ENCODE results near the gene XPNPEP2.
A peak's percentile ranks its signal among the peaks of the same experiment; 100 is the strongest.

Gene XPNPEP2

GRCh38 chrX:129748305-129748704 is 9.5 kb downstream of the XPNPEP2 start:
- DNase-seq (ENCODE audit: low read depth in 4 of 4, low spot score in 1 of 4) = no peak

- no peak for DNase-seq (ENCODE audit: low read depth in 4 of 4, low spot score in 1 of 4)
Measured at GRCh38 chrX:129749069-129749468, 10.3 kb downstream of the XPNPEP2 start.

- no peak for DNase-seq (ENCODE audit: low read depth in 4 of 4, low spot score in 1 of 4)
Measured at GRCh38 chrX:129750971-129751370, 12.2 kb downstream of the XPNPEP2 start.

- DNase-seq (ENCODE audit: low read depth in 4 of 4, low spot score in 1 of 4) = no peak
Measured at GRCh38 chrX:129754056-129755024, 15.6 kb downstream of the XPNPEP2 start.

- DNase-seq (ENCODE audit: low read depth in 4 of 4, low spot score in 1 of 4) = no peak
Measured at GRCh38 chrX:129755779-129756650, 17.2 kb downstream of the XPNPEP2 start.

- no peak for DNase-seq (ENCODE audit: low read depth in 4 of 4, low spot score in 1 of 4)
Measured at GRCh38 chrX:129759576-129760061, 20.8 kb downstream of the XPNPEP2 start.

GRCh38 chrX:129760155-129760554 is 21.4 kb downstream of the XPNPEP2 start:
- DNase-seq (ENCODE audit: low read depth in 4 of 4, low spot score in 1 of 4) = no peak

- DNase-seq (ENCODE audit: low read depth in 4 of 4, low spot score in 1 of 4) = no peak
Measured at GRCh38 chrX:129760981-129761380, 22.2 kb downstream of the XPNPEP2 start.

- DNase-seq (ENCODE audit: low read depth in 4 of 4, low spot score in 1 of 4) = no peak
Measured at GRCh38 chrX:129761596-129761995, 22.8 kb downstream of the XPNPEP2 start.

GRCh38 chrX:129762448-129762847 is 23.7 kb downstream of the XPNPEP2 start:
- DNase-seq (ENCODE audit: low read depth in 4 of 4, low spot score in 1 of 4) = no peak

- DNase-seq (ENCODE audit: low read depth in 4 of 4, low spot score in 1 of 4) = no peak
Measured at GRCh38 chrX:129763666-129764065, 24.9 kb downstream of the XPNPEP2 start.

GRCh38 chrX:129768186-129768585 is 29.4 kb downstream of the XPNPEP2 start:
- DNase-seq (ENCODE audit: low read depth in 4 of 4, low spot score in 1 of 4) = no peak

GRCh38 chrX:129768586-129769466 is 30.0 kb downstream of the XPNPEP2 start:
- no peak for DNase-seq (ENCODE audit: low read depth in 4 of 4, low spot score in 1 of 4)

GRCh38 chrX:129769467-129770154 is 30.8 kb downstream of the XPNPEP2 start:
- peak in 1 of 4 experiments; percentile 54 for DNase-seq (ENCODE audit: low read depth in 4 of 4, low spot score in 1 of 4)

GRCh38 chrX:129771266-129771995 is 32.7 kb downstream of the XPNPEP2 start:
- no peak for DNase-seq (ENCODE audit: low read depth in 4 of 4, low spot score in 1 of 4)

GRCh38 chrX:129772796-129773431 is 34.1 kb downstream of the XPNPEP2 start:
- no peak for DNase-seq (ENCODE audit: low read depth in 4 of 4, low spot score in 1 of 4)

GRCh38 chrX:129773649-129774458 is 35.1 kb downstream of the XPNPEP2 start:
- DNase-seq (ENCODE audit: low read depth in 4 of 4, low spot score in 1 of 4) = no peak

All from stimulated activated CD4-positive, alpha-beta T cell treated with anti-CD3 and anti-CD28 coated beads, Interleukin-1b, Interleukin-23, amount 100 ng/mL, for 24 hours (primary cell).